ENCODE results near the gene RNF220.

The RNF220 gene

DNA sequence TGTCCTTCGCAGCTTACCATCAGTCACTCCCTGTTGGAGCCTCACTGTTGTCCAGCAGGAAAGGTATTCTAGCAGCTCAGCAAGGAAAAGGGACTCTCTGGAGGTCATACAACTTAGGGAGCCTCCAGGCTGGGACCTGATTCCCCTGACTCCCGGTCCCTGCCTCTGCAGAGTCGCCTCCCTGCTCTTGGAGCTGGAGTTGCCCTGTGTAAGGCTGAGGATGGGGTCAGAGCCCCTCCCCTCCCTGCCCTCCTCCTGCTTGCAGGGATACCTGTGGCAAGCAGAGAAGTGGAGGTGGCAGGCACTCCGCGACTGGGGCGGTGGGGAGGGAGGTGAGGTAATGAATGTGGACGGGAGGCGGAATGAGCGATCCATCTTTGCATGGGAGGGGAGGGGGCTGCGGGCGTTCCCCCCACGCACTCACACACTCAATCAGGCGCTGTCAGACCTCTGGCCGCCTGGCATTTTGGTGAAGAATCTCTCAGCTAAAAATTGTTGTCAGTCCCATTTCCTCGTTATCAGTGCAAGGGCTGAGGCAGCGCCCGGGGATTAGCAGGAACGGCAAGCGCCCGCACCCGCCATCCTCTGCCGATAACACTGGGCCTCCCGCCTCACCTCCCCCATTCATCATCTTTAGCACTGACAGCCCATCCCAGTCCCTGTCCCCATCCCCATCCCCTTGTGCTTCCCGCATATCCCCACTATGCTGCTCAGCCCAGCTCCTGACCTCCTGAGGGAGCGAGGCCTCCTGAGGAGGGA is 204.9 kb downstream of the RNF220 start:
- no peaks in the 10 kb centered on the region for H3K36me3 Mint-ChIP-seq (ENCODE audit: low read depth)
- no peak overlapping the region for H3K4me3 Mint-ChIP-seq
- no peak overlapping the region for H3K27ac Mint-ChIP-seq
- no peaks in the 10 kb centered on the region for H3K27me3 Mint-ChIP-seq
- H3K9me3 Mint-ChIP-seq, result no peaks in the 10 kb centered on the region
- DNase-seq, result no peak
- no peaks in the 10 kb centered on the region for H3K4me1 Mint-ChIP-seq (ENCODE audit: low read depth)

DNA sequence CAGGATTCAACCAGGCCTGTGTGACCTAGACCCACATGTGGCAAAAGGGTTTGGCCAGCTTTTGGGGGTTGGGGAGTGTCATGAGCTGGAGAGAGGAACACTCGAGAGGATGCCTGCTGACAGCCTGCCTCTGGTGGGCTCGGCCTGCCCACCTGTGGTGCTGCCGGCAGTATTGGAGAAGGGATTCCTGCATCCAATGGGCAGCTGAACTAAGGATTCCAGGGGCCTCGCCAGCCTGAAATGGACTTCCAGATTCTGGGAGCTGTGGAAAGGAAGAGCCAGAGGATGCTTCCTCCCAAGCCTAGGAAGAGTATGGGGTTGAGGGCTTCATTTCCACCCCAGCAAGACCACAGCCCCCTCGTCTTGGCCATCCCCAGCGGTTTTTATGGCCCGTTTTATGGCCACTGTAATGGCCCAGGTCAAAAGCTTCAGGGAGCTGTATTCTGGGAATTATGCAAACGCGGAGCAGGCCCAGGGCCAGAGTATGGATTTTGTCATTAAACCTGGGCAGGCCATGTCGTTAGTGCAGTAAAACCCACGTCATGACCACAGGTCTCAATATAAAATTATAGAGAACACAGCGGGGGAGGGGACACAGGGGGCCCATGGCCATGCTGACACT is 205.6 kb downstream of the RNF220 start:
- H3K36me3 Mint-ChIP-seq (ENCODE audit: low read depth), result no peaks in the 10 kb centered on the region

DNA sequence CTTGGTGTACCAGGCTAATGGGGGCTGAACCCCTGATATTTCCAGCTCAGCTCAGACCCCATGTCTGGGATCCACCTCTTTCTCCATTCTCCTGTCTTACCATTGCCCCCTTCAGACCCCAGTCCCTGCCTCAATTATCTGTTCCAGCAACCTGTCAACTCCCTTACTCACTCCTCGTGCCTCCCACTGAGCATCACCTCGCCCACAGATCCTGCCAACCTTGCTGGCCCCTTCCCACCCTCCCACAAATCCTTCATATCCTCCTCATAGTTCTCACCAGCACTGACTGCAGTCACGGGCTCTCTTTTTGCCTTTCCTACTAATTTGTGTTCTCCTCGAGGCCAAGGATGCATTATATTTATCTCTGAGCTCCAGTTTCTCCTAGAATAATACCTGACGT is 206.4 kb downstream of the RNF220 start:
- Mint-ChIP-seq H3K36me3 (ENCODE audit: low read depth) (no peaks in the 10 kb centered on the region), H3K27ac (no peak overlapping the region), H3K9me3 (no peaks in the 10 kb centered on the region), H3K4me3 (no peak overlapping the region), H3K27me3 (no peaks in the 10 kb centered on the region), H3K4me1 (ENCODE audit: low read depth) (no peaks in the 10 kb centered on the region)
- no peak for DNase-seq

More for the DNA sequence above, 205.6 kb downstream of the RNF220 start:
- H3K27me3 Mint-ChIP-seq, result no peaks in the 10 kb centered on the region
- H3K4me3 Mint-ChIP-seq, result no peak overlapping the region
- H3K9me3 Mint-ChIP-seq, result no peaks in the 10 kb centered on the region
- no peaks in the 10 kb centered on the region for H3K4me1 Mint-ChIP-seq (ENCODE audit: low read depth)
- DNase-seq, result no peak
- H3K27ac Mint-ChIP-seq, result no peak overlapping the region

DNA sequence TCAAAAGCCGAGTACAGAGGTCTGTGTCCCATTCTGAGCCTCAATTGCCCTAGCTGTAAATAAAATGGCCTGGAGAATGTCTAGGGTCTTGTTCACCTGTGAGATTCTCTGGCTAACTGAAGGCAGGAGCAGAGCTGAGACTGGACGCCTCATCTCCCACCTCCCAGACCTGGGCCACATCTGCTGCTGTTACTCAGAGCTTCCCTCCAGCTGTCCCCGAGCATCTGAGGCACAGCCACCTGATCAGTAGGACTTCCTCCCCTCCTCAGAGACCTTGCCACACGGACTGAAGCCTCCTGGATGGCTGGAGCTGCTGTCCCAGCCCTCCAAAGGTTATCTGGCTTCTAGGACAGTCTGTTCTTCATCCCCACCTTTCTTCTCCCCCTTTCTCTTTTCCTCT is 206.8 kb downstream of the RNF220 start:
- Mint-ChIP-seq H3K9me3 (no peaks in the 10 kb centered on the region), H3K4me3 (no peak overlapping the region)

DNA sequence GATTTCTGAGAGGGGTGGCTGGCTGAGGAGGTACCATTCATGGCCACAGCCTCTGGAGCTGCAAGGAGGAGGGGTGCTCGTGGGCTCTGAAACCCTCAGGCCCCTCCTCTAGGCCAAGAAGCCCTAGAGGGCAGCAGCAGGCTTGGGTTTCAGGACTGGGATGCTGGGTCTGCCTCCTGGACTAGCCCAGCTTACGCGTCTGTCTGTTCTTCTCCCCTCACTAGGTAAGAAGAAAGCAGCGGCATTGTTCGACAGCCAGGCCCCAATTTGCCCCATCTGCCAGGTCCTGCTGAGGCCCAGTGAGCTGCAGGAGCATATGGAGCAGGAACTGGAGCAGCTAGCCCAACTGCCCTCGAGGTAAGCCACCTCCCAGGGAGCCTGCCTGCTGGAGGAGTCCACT is 208.9 kb downstream of the RNF220 start:
- H3K36me3 Mint-ChIP-seq (ENCODE audit: low read depth), result no peaks in the 10 kb centered on the region
- H3K4me3 Mint-ChIP-seq, result no peak overlapping the region
- no peaks in the 10 kb centered on the region for H3K27me3 Mint-ChIP-seq
- no peaks in the 10 kb centered on the region for H3K4me1 Mint-ChIP-seq (ENCODE audit: low read depth)
- H3K9me3 Mint-ChIP-seq, result no peaks in the 10 kb centered on the region
- DNase-seq, result no peak
- H3K27ac Mint-ChIP-seq, result no peak overlapping the region

More for the DNA sequence above, 206.8 kb downstream of the RNF220 start:
- no peaks in the 10 kb centered on the region for H3K27me3 Mint-ChIP-seq
- DNase-seq, result no peak
- no peaks in the 10 kb centered on the region for H3K4me1 Mint-ChIP-seq (ENCODE audit: low read depth)
- no peak overlapping the region for H3K27ac Mint-ChIP-seq
- H3K36me3 Mint-ChIP-seq (ENCODE audit: low read depth), result no peaks in the 10 kb centered on the region

DNA sequence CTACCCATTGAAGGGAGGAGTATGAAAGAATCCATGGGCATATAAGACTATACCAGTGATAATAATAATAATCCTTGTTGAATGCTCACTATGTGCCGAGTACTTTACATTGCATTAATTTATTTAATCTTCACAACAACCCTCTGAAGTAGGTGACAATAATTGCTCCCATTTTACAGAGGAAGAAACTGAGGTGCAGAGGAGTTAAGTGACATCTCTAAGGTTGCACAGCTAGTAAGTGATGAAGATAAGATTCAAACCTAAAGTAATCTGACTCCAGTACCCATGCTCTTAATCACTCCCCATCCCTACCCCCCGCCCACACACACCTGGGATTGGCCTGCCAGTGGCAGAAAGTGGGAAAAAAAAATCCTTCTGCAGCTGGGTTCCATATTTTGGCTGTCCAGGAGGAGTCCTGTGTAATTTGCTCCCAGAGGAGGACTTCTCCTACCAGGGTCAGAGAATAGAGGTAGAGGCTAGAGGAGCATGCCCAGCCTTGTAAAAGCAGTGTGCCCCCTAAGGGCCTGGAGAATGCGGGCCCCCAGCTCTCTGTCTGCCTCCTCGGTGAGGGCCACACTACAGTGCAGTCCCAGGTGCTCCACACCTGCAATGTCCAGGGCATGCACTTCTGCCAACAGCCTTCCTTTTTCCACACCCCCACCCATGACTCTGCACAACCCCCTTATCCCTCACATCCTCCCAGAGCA is 211.4 kb downstream of the RNF220 start:
- Mint-ChIP-seq H3K4me3 (no peak overlapping the region), H3K27ac (no peak overlapping the region), H3K4me1 (ENCODE audit: low read depth) (no peaks in the 10 kb centered on the region), H3K27me3 (no peaks in the 10 kb centered on the region), H3K9me3 (no peaks in the 10 kb centered on the region), H3K36me3 (ENCODE audit: low read depth) (no peaks in the 10 kb centered on the region)
- no peak for DNase-seq

DNA sequence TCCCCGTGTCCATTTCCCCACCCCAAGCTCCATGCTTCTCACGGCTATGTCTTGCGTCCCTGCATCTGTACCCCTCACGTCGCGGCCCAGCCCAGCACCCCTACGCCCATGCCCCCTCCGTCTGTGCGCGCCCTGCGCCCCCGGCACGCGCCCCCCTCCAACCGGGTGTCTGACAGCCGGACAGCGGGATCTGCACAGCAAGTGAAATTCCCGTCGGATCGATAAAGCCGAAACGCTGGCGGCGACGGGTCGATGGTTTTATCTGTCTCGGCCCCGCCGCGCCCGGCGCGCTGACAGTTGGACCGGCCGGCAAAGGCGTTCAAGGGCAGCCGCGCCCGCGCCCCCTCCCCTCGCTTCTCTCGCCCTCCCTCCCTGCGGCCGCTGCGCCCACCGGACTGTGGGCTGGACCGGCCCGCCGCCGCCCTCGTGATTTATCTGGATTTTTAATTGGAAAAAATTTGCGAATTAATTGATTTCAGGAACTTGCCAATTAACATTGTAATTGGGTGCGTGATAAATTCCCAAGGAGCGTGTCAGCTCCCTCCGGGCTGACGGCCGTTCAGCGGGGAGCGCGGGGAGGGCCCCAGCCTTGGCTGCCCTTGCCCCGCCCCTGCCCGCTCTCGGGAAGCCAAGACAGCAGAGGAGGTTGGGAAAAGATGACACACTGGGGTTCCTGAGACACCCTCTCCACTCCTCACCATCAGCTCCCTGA is 212.1 kb downstream of the RNF220 start:
- Mint-ChIP-seq H3K36me3 (ENCODE audit: low read depth) (no peaks in the 10 kb centered on the region), H3K4me1 (ENCODE audit: low read depth) (no peaks in the 10 kb centered on the region), H3K9me3 (no peaks in the 10 kb centered on the region), H3K27ac (no peak overlapping the region), H3K4me3 (no peak overlapping the region), H3K27me3 (no peaks in the 10 kb centered on the region)
- DNase-seq, result no peak

DNA sequence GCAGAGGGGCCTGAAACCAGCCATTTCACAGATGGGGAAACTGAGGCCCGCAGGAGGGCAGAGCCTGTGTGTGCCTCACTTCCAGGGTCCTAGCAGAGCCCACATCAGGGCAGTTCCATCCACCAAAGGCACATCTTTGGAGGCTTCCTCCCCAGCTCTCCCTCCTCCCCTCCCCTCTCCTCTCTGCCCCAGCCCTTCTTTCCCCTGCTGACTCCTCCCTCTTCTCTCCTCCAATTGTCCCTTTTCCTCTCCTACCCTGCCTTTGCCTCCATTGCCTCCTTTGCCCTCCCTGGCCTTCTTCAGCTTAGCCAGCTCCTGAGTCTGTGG is 212.6 kb downstream of the RNF220 start:
- no peaks in the 10 kb centered on the region for H3K27me3 Mint-ChIP-seq
- no peak for DNase-seq
- no peak overlapping the region for H3K4me3 Mint-ChIP-seq
- no peaks in the 10 kb centered on the region for H3K36me3 Mint-ChIP-seq (ENCODE audit: low read depth)
- no peaks in the 10 kb centered on the region for H3K9me3 Mint-ChIP-seq
- no peaks in the 10 kb centered on the region for H3K4me1 Mint-ChIP-seq (ENCODE audit: low read depth)
- no peak overlapping the region for H3K27ac Mint-ChIP-seq

DNA sequence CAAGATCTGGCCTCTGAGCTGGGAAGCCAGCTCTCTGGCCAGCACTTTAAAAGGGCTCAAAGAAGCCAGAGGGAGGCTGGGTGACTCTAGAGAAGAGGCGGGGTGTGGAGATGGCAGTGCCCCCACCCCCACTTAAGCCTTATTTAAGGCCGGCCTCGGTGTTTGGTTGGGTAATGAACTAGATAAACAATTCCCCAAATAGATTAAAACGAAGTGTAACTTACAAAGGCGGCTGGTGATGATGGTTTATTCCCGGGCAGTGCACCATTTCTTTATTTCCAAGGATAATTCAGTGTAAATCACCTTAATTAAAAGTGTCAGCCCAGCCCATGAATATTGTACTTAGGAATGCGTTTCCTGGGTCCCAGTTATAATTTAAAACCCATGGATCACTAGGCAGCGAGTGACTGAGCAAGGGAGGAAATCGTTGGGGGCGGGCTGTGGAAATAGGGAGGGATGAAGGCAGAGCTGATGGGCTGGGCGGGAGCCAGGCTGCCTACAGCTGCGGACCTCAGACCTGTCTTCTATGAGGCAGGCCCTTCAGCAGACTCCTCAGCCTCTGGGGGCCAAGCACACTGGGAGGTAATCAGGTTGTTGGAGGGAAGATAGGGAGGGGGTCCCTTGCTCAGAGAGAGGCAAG is 214.3 kb downstream of the RNF220 start:
- no peaks in the 10 kb centered on the region for H3K27me3 Mint-ChIP-seq
- no peak overlapping the region for H3K27ac Mint-ChIP-seq
- no peaks in the 10 kb centered on the region for H3K9me3 Mint-ChIP-seq
- no peak for DNase-seq
- H3K36me3 Mint-ChIP-seq (ENCODE audit: low read depth), result no peaks in the 10 kb centered on the region
- H3K4me1 Mint-ChIP-seq (ENCODE audit: low read depth), result no peaks in the 10 kb centered on the region
- H3K4me3 Mint-ChIP-seq, result no peak overlapping the region

DNA sequence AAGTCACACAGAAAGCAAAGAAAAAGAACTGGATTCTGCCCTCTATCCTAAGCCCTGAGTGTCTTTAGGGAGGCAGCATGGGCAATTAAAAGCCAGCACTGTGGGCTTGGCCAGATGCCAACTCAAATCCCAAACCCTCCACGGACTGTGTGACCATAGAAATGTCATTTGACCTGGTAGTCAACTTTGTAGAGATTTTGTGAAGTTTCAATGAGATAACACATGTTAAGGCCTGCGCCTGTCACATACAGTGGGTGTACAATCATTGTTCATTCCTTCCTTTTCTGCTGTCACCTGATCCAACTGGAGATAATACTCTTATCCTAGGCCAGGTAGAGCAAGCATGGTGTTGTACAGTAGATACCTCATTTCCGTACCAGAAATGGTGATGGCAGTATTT is 215.0 kb downstream of the RNF220 start:
- Mint-ChIP-seq H3K27ac (no peak overlapping the region), H3K36me3 (ENCODE audit: low read depth) (no peaks in the 10 kb centered on the region), H3K4me3 (no peak overlapping the region), H3K27me3 (no peaks in the 10 kb centered on the region), H3K9me3 (no peaks in the 10 kb centered on the region), H3K4me1 (ENCODE audit: low read depth) (no peaks in the 10 kb centered on the region)
- DNase-seq, result no peak

DNA sequence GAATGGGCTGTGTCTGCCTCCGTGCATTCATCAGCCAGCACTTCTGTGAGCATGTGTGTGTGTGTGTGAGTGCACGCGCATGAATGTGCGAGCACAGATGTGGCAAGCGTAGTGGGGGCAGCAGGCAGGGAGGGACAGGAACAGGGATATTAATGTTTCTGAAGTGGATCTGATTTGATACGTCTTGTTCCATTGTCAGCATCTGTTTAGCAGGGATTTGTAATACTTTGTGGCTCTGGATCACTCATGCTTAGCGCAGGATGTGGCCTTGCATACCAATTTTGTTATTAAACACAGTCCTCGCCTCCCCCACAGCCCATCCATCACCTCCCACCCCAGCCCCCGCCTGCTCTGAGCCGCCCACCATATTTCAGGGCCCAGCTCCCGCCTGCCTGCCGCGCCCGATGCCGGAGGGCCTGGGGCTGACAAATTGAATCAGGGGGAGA is 216.8 kb downstream of the RNF220 start:
- no peaks in the 10 kb centered on the region for H3K36me3 Mint-ChIP-seq (ENCODE audit: low read depth)
- no peaks in the 10 kb centered on the region for H3K27me3 Mint-ChIP-seq
- H3K9me3 Mint-ChIP-seq, result no peaks in the 10 kb centered on the region
- no peak for DNase-seq
- no peaks in the 10 kb centered on the region for H3K4me1 Mint-ChIP-seq (ENCODE audit: low read depth)
- no peak overlapping the region for H3K4me3 Mint-ChIP-seq
- H3K27ac Mint-ChIP-seq, result no peak overlapping the region

DNA sequence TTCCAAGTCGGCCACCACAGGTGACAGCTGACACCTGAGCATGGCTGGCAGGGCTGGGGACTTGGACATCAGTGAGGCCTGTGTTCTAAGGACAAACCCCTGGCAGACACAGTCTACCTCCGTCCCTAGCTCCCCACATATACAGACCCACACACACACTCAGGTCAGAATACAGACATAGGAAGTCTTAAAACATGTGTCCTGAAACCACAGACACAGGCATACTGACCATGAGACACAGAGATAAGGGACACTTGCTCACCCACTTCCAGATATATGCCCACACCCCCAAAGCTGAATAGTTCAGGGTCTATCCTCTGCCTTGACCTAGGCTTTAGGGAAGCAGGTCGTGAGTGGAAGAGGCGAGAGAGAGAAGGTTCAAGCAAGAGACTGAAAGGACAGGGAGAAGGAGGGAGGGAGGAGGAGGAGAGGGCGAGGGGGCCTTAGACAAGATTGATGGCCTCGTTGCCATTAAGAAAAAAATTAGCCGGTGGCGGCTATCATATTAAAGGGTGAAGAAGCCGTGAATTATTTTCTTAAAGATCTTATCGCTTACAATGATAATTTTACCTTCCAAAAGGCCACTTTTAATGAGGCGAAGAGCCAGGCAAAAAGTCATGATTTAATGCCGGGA is 219.3 kb downstream of the RNF220 start:
- Mint-ChIP-seq H3K4me3 (no peak overlapping the region), H3K36me3 (ENCODE audit: low read depth) (no peaks in the 10 kb centered on the region), H3K27ac (no peak overlapping the region), H3K4me1 (ENCODE audit: low read depth) (no peaks in the 10 kb centered on the region), H3K27me3 (no peaks in the 10 kb centered on the region), H3K9me3 (no peaks in the 10 kb centered on the region)
- DNase-seq, result no peak

DNA sequence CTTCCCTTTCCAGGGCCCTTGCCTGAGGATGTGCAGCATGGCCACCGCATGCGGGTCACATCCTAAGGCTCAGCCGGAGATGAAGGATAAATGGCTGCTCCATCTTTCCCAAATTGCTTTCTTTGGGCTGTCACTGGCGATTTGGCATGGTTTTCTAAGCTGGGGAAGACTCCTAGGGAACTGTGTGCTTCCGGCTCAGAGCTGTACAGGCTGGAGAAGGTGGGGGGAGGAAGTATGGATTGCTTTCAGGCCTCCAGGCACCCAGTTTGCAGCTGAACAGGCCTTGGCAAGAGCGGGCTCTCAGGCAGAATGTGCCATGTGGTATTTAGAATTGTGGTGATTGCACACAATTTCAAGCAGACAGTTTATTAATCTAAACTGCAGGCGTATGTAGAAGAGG is 220.3 kb downstream of the RNF220 start:
- Mint-ChIP-seq H3K27me3 (no peaks in the 10 kb centered on the region), H3K4me3 (no peak overlapping the region), H3K36me3 (ENCODE audit: low read depth) (no peaks in the 10 kb centered on the region), H3K27ac (no peak overlapping the region), H3K4me1 (ENCODE audit: low read depth) (peaks cover under 1% of the 10 kb centered on the region), H3K9me3 (no peaks in the 10 kb centered on the region)
- no peak for DNase-seq
